ENCODE measurements around the gene SLC11A1. TPM values are rescaled to one million over a fixed set of nuclear protein-coding genes. Genes with fewer than 3 reads are reported as not detected.

Gene SLC11A1
- total RNA-seq, 4 donors from 2014 or later: 5.6 to 38.1 (median 20.7) TPM

- Histone ChIP-seq H3K27ac (replicated peaks in 1 of 4) (no peak overlapping the region), H3K36me3 (no peaks in the 10 kb centered on the region), H3K4me3 (no peak overlapping the region), H3K27me3 (no peaks in the 10 kb centered on the region), H3K4me1 (peaks cover 0 to 4% (median 0%) of the 10 kb centered on the region in 4 donors), H3K9me3 (no peaks in the 10 kb centered on the region)
- intact Hi-C loops (cut with DNase I): no loop called here
- no peak for DNase-seq (ENCODE audit: extremely low spot score)
- 94% methylated on average over 11 of the region's 11 CpGs for WGBS
- no peak for TF ChIP-seq POLR2A (IDR thresholded peaks at IDR 0.05; ENCODE audit: low read depth)
- TF ChIP-seq CTCF (IDR thresholded peaks at IDR 0.05): no peak
- TF ChIP-seq EP300 (IDR thresholded peaks at IDR 0.05): no peak
- no peak for TF ChIP-seq POLR2AphosphoS5 (IDR thresholded peaks at IDR 0.05)
Observed at GRCh38 chr2:218435003-218435982, 53.2 kb downstream of the SLC11A1 start.

GRCh38 chr2:218436992-218437391, 54.9 kb downstream of the SLC11A1 start:
- Histone ChIP-seq H3K27me3 (no peaks in the 10 kb centered on the region), H3K9me3 (no peaks in the 10 kb centered on the region), H3K27ac (replicated peaks in 1 of 4) (no peak overlapping the region), H3K4me1 (peaks cover 0 to 4% (median 0%) of the 10 kb centered on the region in 4 donors), H3K36me3 (no peaks in the 10 kb centered on the region), H3K4me3 (no peak overlapping the region)
- DNase-seq (ENCODE audit: extremely low spot score): no peak
- 83% methylated on average over 5 of the region's 5 CpGs for WGBS
- intact Hi-C loops (cut with DNase I): no loop called here
- no peak for TF ChIP-seq CTCF (IDR thresholded peaks at IDR 0.05)
- no peak for TF ChIP-seq POLR2AphosphoS5 (IDR thresholded peaks at IDR 0.05)
- TF ChIP-seq EP300 (IDR thresholded peaks at IDR 0.05): no peak
- no peak for TF ChIP-seq POLR2A (IDR thresholded peaks at IDR 0.05; ENCODE audit: low read depth)

DNA sequence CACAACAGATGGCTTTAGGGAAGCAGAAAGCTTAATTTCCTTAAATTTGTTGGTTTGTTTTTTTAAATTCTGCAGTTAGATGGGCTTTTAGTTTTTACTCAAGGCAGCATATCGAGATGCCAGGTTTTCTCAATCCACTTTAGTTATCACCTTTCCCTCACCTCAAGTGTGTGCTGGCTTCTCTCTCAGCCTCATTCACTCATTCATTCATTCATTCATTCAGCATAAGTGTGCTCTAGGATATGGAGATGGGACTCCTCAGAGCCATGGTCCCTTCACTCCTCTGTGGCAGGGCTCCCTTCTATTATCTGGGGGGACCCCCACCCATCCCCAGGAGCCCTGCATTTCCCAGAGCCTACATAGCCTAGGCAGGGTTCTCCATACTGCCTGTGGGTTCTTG, 55.9 kb downstream of the SLC11A1 start:
- no peaks in the 10 kb centered on the region for H3K36me3 ChIP-seq
- H3K9me3 ChIP-seq: no peaks in the 10 kb centered on the region
- peaks cover 0 to 4% (median 0%) of the 10 kb centered on the region in 4 donors for H3K4me1 ChIP-seq
- 100% methylated on average over 1 of the region's 1 CpG for WGBS
- H3K4me3 ChIP-seq: no peak overlapping the region
- no peaks in the 10 kb centered on the region for H3K27me3 ChIP-seq
- intact Hi-C loops (cut with DNase I): no loop called here
- no peak for DNase-seq (ENCODE audit: extremely low spot score)
- H3K27ac ChIP-seq (replicated peaks in 1 of 4): no peak overlapping the region
- no peak for TF ChIP-seq EP300 (IDR thresholded peaks at IDR 0.05)
- TF ChIP-seq POLR2AphosphoS5 (IDR thresholded peaks at IDR 0.05): no peak
- TF ChIP-seq POLR2A (IDR thresholded peaks at IDR 0.05; ENCODE audit: low read depth): no peak
- TF ChIP-seq CTCF (IDR thresholded peaks at IDR 0.05): no peak

DNA sequence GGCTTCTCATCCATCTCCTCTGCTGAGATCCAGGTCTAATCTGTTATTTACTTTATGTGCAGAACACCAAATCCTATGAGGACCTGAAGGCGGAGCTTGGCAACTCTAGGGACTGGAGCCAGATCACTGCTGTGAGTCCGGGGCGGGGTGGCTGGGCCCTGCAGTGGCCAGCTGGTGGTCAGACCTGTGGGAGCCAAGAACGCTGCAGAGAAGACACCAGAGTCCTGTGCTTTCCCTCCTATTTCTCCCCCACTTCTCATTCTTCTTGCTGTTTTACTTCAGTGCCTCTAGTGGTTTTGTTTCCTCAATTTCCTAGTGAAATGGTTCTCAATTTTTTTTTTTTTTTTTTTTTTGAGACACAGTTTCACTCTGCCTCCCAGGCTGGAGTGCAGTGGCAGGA, 56.5 kb downstream of the SLC11A1 start:
- WGBS: 49% methylated on average over 4 of the region's 4 CpGs
- DNase-seq (ENCODE audit: extremely low spot score): no peak
- no peaks in the 10 kb centered on the region for H3K27me3 ChIP-seq
- TF ChIP-seq EP300 (IDR thresholded peaks at IDR 0.05): no peak
- TF ChIP-seq POLR2A (IDR thresholded peaks at IDR 0.05; ENCODE audit: low read depth): no peak
- no peak for TF ChIP-seq POLR2AphosphoS5 (IDR thresholded peaks at IDR 0.05)
- no peak for TF ChIP-seq CTCF (IDR thresholded peaks at IDR 0.05)
- peaks cover 0 to 4% (median 0%) of the 10 kb centered on the region in 4 donors for H3K4me1 ChIP-seq
- no peak overlapping the region for H3K27ac ChIP-seq (replicated peaks in 1 of 4)
- no peaks in the 10 kb centered on the region for H3K9me3 ChIP-seq
- no peaks in the 10 kb centered on the region for H3K36me3 ChIP-seq
- intact Hi-C loops (cut with DNase I): no loop called here
- H3K4me3 ChIP-seq: no peak overlapping the region
